ENCODE measurements around the gene HDAC4. TPM values are rescaled to one million over a fixed set of nuclear protein-coding genes. Genes with fewer than 3 reads are reported as not detected.

Gene HDAC4
- total RNA-seq, 2 donors from 2014 or later, result 8.1 to 20.1 TPM

GRCh38 chr2:239288237-239288636, 112.6 kb downstream of the HDAC4 start:
- H3K36me3 ChIP-seq, result no peaks in the 10 kb centered on the region
- no peak for TF ChIP-seq CTCF (IDR thresholded peaks at IDR 0.05)
- H3K27me3 ChIP-seq, result no peaks in the 10 kb centered on the region
- no peaks in the 10 kb centered on the region for H3K9me3 ChIP-seq
- no peak overlapping the region for H3K4me3 ChIP-seq
- DNase-seq (ENCODE audit: low spot score), result no peak
- H3K4me1 ChIP-seq, result peaks cover 0 to 89% of the 10 kb centered on the region in 2 donors
- H3K27ac ChIP-seq, result peak overlapping the region; percentile 43 to 58

- H3K9me3 ChIP-seq, result no peaks in the 10 kb centered on the region
- H3K4me1 ChIP-seq, result peaks cover 0 to 81% of the 10 kb centered on the region in 2 donors
- H3K4me3 ChIP-seq, result no peak overlapping the region
- peak overlapping the region; percentile 43 to 58 for H3K27ac ChIP-seq
- no peak for TF ChIP-seq CTCF (IDR thresholded peaks at IDR 0.05)
- no peak for DNase-seq (ENCODE audit: low spot score)
- no peaks in the 10 kb centered on the region for H3K36me3 ChIP-seq
- H3K27me3 ChIP-seq, result no peaks in the 10 kb centered on the region
Observed at GRCh38 chr2:239287461-239287860, 113.4 kb downstream of the HDAC4 start.

GRCh38 chr2:239286901-239287300, 113.9 kb downstream of the HDAC4 start:
- Histone ChIP-seq H3K4me1 (peaks cover 0 to 76% of the 10 kb centered on the region in 2 donors), H3K9me3 (no peaks in the 10 kb centered on the region), H3K36me3 (no peaks in the 10 kb centered on the region), H3K27me3 (no peaks in the 10 kb centered on the region), H3K4me3 (no peak overlapping the region), H3K27ac (peak overlapping the region; percentile 43 to 58)
- no peak for DNase-seq (ENCODE audit: low spot score)
- TF ChIP-seq CTCF (IDR thresholded peaks at IDR 0.05), result no peak

GRCh38 chr2:239285932-239286230, 114.9 kb downstream of the HDAC4 start:
- Histone ChIP-seq H3K4me3 (no peak overlapping the region), H3K9me3 (no peaks in the 10 kb centered on the region), H3K27ac (peak overlapping the region in 1 of 2 donors; percentile 23), H3K4me1 (peaks cover 0 to 65% of the 10 kb centered on the region in 2 donors), H3K27me3 (no peaks in the 10 kb centered on the region), H3K36me3 (no peaks in the 10 kb centered on the region)
- TF ChIP-seq CTCF (IDR thresholded peaks at IDR 0.05), result no peak
- DNase-seq (ENCODE audit: low spot score), result no peak

GRCh38 chr2:239285071-239285931, 115.5 kb downstream of the HDAC4 start:
- Histone ChIP-seq H3K27ac (peak overlapping the region in 1 of 2 donors; percentile 23), H3K9me3 (no peaks in the 10 kb centered on the region), H3K4me1 (peaks cover 0 to 61% of the 10 kb centered on the region in 2 donors), H3K4me3 (no peak overlapping the region), H3K36me3 (no peaks in the 10 kb centered on the region), H3K27me3 (no peaks in the 10 kb centered on the region)
- DNase-seq (ENCODE audit: low spot score), result no peak
- no peak for TF ChIP-seq CTCF (IDR thresholded peaks at IDR 0.05)

Measured in right atrium auricular region (tissue), 2 donors.